Measurements from ENCODE around the gene EGFL7.

EGFL7 gene

GRCh38 chr9:136688274-136689107 lies 25.8 kb downstream of the EGFL7 start:
- peak; percentile 71 for DNase-seq

- DNase-seq = no peak
Measured at GRCh38 chr9:136689108-136689460, 26.4 kb downstream of the EGFL7 start.

- DNase-seq = peak; percentile 54
Measured at GRCh38 chr9:136690104-136690805, 27.5 kb downstream of the EGFL7 start.

GRCh38 chr9:136690806-136691261 lies 28.1 kb downstream of the EGFL7 start:
- peak; percentile 84 for DNase-seq

- DNase-seq = peak; percentile 97
Measured at GRCh38 chr9:136691316-136692184, 28.8 kb downstream of the EGFL7 start.

- peak; percentile 68 for DNase-seq
Measured at GRCh38 chr9:136692185-136693134, 29.7 kb downstream of the EGFL7 start.

- DNase-seq = no peak
Measured at GRCh38 chr9:136693135-136693489, 30.4 kb downstream of the EGFL7 start.

GRCh38 chr9:136693490-136694162 lies 30.9 kb downstream of the EGFL7 start:
- DNase-seq = peak; percentile 97

- DNase-seq = peak; percentile 90
Measured at GRCh38 chr9:136694163-136694871, 31.6 kb downstream of the EGFL7 start.

GRCh38 chr9:136694872-136695247 lies 32.1 kb downstream of the EGFL7 start:
- peak; percentile 69 for DNase-seq

GRCh38 chr9:136695435-136695895 lies 32.7 kb downstream of the EGFL7 start:
- peak; percentile 97 for DNase-seq

GRCh38 chr9:136695955-136696354 lies 33.2 kb downstream of the EGFL7 start:
- DNase-seq = peak; percentile 98

GRCh38 chr9:136696502-136696901 lies 33.8 kb downstream of the EGFL7 start:
- DNase-seq = no peak

GRCh38 chr9:136697146-136697820 lies 34.6 kb downstream of the EGFL7 start:
- DNase-seq = peak; percentile 85

- DNase-seq = peak; percentile 96
Measured at GRCh38 chr9:136697821-136698526, 35.3 kb downstream of the EGFL7 start.

GRCh38 chr9:136698635-136699246 lies 36.0 kb downstream of the EGFL7 start:
- peak; percentile 63 for DNase-seq

GRCh38 chr9:136700304-136700703 lies 37.6 kb downstream of the EGFL7 start:
- DNase-seq = no peak

- peak; percentile 89 for DNase-seq
Measured at GRCh38 chr9:136700959-136701667, 38.4 kb downstream of the EGFL7 start.

All from DMS53 (cell line).